Esophagus muscularis mucosa (tissue), 4 donors: ENCODE measurements around the gene FCHO2. TPM values are rescaled to one million over a fixed set of nuclear protein-coding genes. Genes with fewer than 3 reads are reported as not detected.

Experiments
- DNase-seq: peaks from one replicate; pipeline ENCODE4 v3.0.0-alpha.2; 2017; ENCODE audit errors: extremely low spot score
- H3K27ac ChIP-seq, 4 donors: fragments of 200-600 bp; sonication (generic); replicated peaks in 1 of 4; 1 replicate in 3 of 4; 2 replicates in 1 of 4; pipeline ENCODE4 v1.5.1; 2016 to 2019; ENCODE audit warnings: mild to moderate bottlenecking in 1 of 4
- H3K27me3 ChIP-seq, 4 donors: fragments of 200-600 bp; sonication (generic); one replicate each; pipeline versions ENCODE4 v1.5.1 to v1.6.0; 2016 to 2019
- H3K36me3 ChIP-seq, 4 donors: fragments of 200-600 bp; sonication (generic); one replicate each; pipeline ENCODE4 v1.5.1; 2016 to 2019
- H3K4me1 ChIP-seq, 4 donors: fragments of 200-600 bp; sonication (generic); one replicate each; pipeline ENCODE4 v1.5.1; 2016 to 2019
- H3K4me3 ChIP-seq, 4 donors: fragments of 200-600 bp; sonication (generic); 1 replicate in 2 of 4; 2 replicates in 2 of 4; pipeline ENCODE4 v1.5.1; 2016 to 2019; ENCODE audit warnings: mild to moderate bottlenecking in 4 of 4, moderate library complexity in 1 of 4
- H3K9me3 ChIP-seq, 4 donors: fragments of 200-600 bp; sonication (generic); 1 replicate in 3 of 4; 2 replicates in 1 of 4; pipeline ENCODE4 v1.5.1; 2016 to 2019
- CTCF ChIP-seq, 3 experiments: fragments of 200-600 bp in 2 of 3; fragments of 450-650 bp in 1 of 3; sonication (generic) in 2 of 3; IDR thresholded peaks; one replicate each; pipeline ENCODE4 v1.5.1; 2017 to 2019; ENCODE audit warnings: antibody characterized with exemption in 3 of 3, mild to moderate bottlenecking in 2 of 3, moderate library complexity in 1 of 3
- EP300 ChIP-seq: sonication (generic); formaldehyde crosslinking; IDR thresholded peaks from one replicate; pipeline ENCODE4 v1.6.1; 2017; ENCODE audit warnings: antibody characterized with exemption
- POLR2A ChIP-seq: fragments of 450-650 bp; IDR thresholded peaks from one replicate; pipeline ENCODE4 v1.6.1; 2017; ENCODE audit warnings: antibody characterized with exemption, moderate library complexity, mild to moderate bottlenecking, low read depth
- POLR2AphosphoS5 ChIP-seq, 2 donors: sonication (generic); formaldehyde crosslinking; IDR thresholded peaks; one replicate each; pipeline ENCODE4 v1.6.1; 2017; ENCODE audit warnings: antibody characterized with exemption in 2 of 2
- WGBS: methylation state at CpG from one replicate; pipeline ENCODE4 v1.1.5; 2018; 5-methylcytosine and 5-hydroxymethylcytosine counted together
- intact Hi-C: fragments of 100-400 bp; cut with DNase I; formaldehyde crosslinking; loops from one replicate; pipeline ENCODE4 v1.15.1; 2023
- total RNA-seq, 4 donors: library from RNA; depleted of rRNA; stranded (reverse); fragments of >200 nt; gene quantifications; one replicate each; pipeline versions ENCODE4 v1.1.0 to v1.2.1, GENCODE V29; 2016

The FCHO2 gene
- 10 to 100 TPM; 19.7 to 26.6 (median 23.1) TPM for total RNA-seq

- intact Hi-C loops: no loop called here
- TF ChIP-seq CTCF (IDR thresholded peaks at IDR 0.05) (peak; percentile 77 to 96 (median 80)), POLR2A (peak; percentile 29), EP300 (no peak), POLR2AphosphoS5 (IDR thresholded peaks at IDR 0.05) (peak; percentile 81 to 89)
- Histone ChIP-seq H3K27ac (peak within 1 kb of the TSS; percentile 94 to 99 (median 98)), H3K27me3 (no peaks in the 10 kb centered on the region), H3K36me3 (peaks cover 0 to 4% (median 0%) of the 10 kb centered on the region in 4 donors), H3K4me3 (peak within 1 kb of the TSS; percentile 80 to 98 (median 92)), H3K9me3 (no peaks in the 10 kb centered on the region), H3K4me1 (peaks cover 30 to 49% (median 41%) of the 10 kb centered on the region in 4 donors)
- under 1% methylated on average over 19 of the region's 64 CpGs for WGBS
- peak; percentile 99 for DNase-seq
Observed at GRCh38 chr5:72955768-72956323, at the start of gene FCHO2. TSS of gene FCHO2 (plus strand) at chr5:72956041. CDS start at chr5:72956097, 56 bp downstream.

GRCh38 chr5:72906806-72907205, 49.0 kb upstream of the FCHO2 start:
- no peak overlapping the region for H3K4me3 ChIP-seq
- DNase-seq: no peak
- no peaks in the 10 kb centered on the region for H3K9me3 ChIP-seq
- H3K36me3 ChIP-seq: peaks cover 46 to 85% (median 62%) of the 10 kb centered on the region in 4 donors
- H3K27me3 ChIP-seq: no peaks in the 10 kb centered on the region
- no peak overlapping the region for H3K27ac ChIP-seq
- no peaks in the 10 kb centered on the region for H3K4me1 ChIP-seq
- TF ChIP-seq POLR2AphosphoS5 (IDR thresholded peaks at IDR 0.05): no peak
- no peak for TF ChIP-seq POLR2A
- TF ChIP-seq EP300: no peak
- no peak for TF ChIP-seq CTCF (IDR thresholded peaks at IDR 0.05)
- intact Hi-C loops: no loop called here

GRCh38 chr5:72908664-72909063, 47.2 kb upstream of the FCHO2 start:
- intact Hi-C loops: no loop called here
- DNase-seq: no peak

GRCh38 chr5:72917371-72917776, 38.5 kb upstream of the FCHO2 start:
- H3K4me1 ChIP-seq: no peaks in the 10 kb centered on the region
- H3K9me3 ChIP-seq: no peaks in the 10 kb centered on the region
- H3K27me3 ChIP-seq: no peaks in the 10 kb centered on the region
- 84% methylated on average over 1 of the region's 1 CpG for WGBS
- H3K27ac ChIP-seq: no peak overlapping the region
- TF ChIP-seq POLR2AphosphoS5 (IDR thresholded peaks at IDR 0.05) (no peak), CTCF (IDR thresholded peaks at IDR 0.05) (no peak), EP300 (no peak), POLR2A (no peak)
- H3K4me3 ChIP-seq: no peak overlapping the region
- intact Hi-C loops: no loop called here
- H3K36me3 ChIP-seq: peaks cover 0 to 4% (median 0%) of the 10 kb centered on the region in 4 donors
- no peak for DNase-seq

More at GRCh38 chr5:72908664-72909063, 47.2 kb upstream of the FCHO2 start:
- WGBS: 87% methylated on average over 6 of the region's 6 CpGs
- Histone ChIP-seq H3K4me3 (no peak overlapping the region), H3K36me3 (peaks cover 36 to 75% (median 49%) of the 10 kb centered on the region in 4 donors), H3K27ac (no peak overlapping the region), H3K27me3 (no peaks in the 10 kb centered on the region), H3K4me1 (no peaks in the 10 kb centered on the region), H3K9me3 (no peaks in the 10 kb centered on the region)
- TF ChIP-seq POLR2AphosphoS5 (IDR thresholded peaks at IDR 0.05) (no peak), EP300 (no peak), CTCF (IDR thresholded peaks at IDR 0.05) (no peak), POLR2A (no peak)
